MG63 (cell line): Measurements from ENCODE around the gene IFNL4. TPM values are rescaled to one million over a fixed set of nuclear protein-coding genes. Genes with fewer than 3 reads are reported as not detected.
"Not testable (repeated sequence)": the region's sequence is repeated elsewhere in the genome, so short reads cannot be mapped to it uniquely, and the experiment has no call there.

Experiments
- DNase-seq: peaks from one replicate; pipeline ENCODE4 v3.0.0-alpha.2; 2020
- H3K27me3 ChIP-seq: fragments of 250-450 bp; sonication (Bioruptor Pico); 2 replicates; pipeline ENCODE4 v1.5.1; 2020; ENCODE audit warnings: mild to moderate bottlenecking, moderate library complexity
- H3K36me3 ChIP-seq: fragments of 250-450 bp; sonication (Bioruptor Pico); 2 replicates; pipeline ENCODE4 v1.5.1; 2020; ENCODE audit warnings: mild to moderate bottlenecking, moderate library complexity
- H3K4me3 ChIP-seq: fragments of 250-450 bp; sonication (Bioruptor Pico); 2 replicates; pipeline ENCODE4 v1.5.1; 2020; ENCODE audit warnings: mild to moderate bottlenecking, moderate library complexity
- H3K9me3 ChIP-seq: fragments of 250-450 bp; sonication (Bioruptor Pico); 2 replicates; pipeline ENCODE4 v1.5.1; 2020; ENCODE audit warnings: mild to moderate bottlenecking, moderate library complexity
- total RNA-seq: library from RNA; depleted of rRNA; stranded (reverse); fragments of >200 nt; shearing (Covaris generic); gene quantifications from 2 replicates; pipeline ENCODE4 v1.2.3, GENCODE V29; 2014; ENCODE audit warnings: low replicate concordance

The IFNL4 gene
- total RNA-seq, 1 experiment from 2014 or later: not detected

- Histone ChIP-seq H3K9me3 (no peaks in the 10 kb centered on the region), H3K4me3 (no peak overlapping the region), H3K27me3 (peaks cover 27% of the 10 kb centered on the region), H3K36me3 (no peaks in the 10 kb centered on the region)
- no peak for DNase-seq
Measured at GRCh38 chr19:39264306-39265290, 15.9 kb upstream of the IFNL4 start.

DNA sequence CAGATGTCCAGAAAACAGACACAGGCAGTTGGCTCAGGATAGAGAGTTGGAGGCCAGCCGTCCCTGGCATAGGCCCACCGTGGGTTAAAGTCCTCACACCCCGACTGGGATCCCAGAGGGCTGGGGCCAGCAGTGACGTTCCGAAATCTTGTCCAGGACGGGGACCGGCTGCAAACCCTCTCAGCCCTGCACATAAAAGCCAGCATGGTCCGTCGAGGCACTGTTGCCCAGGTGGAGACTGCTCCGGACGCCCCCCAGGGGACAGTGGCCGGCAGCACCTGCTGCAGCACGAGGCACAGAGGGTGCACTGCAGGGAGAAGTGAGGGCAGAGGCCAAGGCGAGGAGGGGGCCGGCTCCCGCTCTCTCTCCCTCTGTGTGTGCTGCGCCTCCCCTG lies 15.3 kb upstream of the IFNL4 start:
- Histone ChIP-seq H3K36me3 (no peaks in the 10 kb centered on the region), H3K4me3 (no peak overlapping the region), H3K9me3 (no peaks in the 10 kb centered on the region), H3K27me3 (peaks cover 27% of the 10 kb centered on the region)
- no peak for DNase-seq

- Histone ChIP-seq H3K4me3 (no peak overlapping the region), H3K27me3 (peaks cover 27% of the 10 kb centered on the region), H3K9me3 (no peaks in the 10 kb centered on the region), H3K36me3 (no peaks in the 10 kb centered on the region)
- DNase-seq: no peak
Measured at GRCh38 chr19:39262496-39262895, 13.8 kb upstream of the IFNL4 start.

DNA sequence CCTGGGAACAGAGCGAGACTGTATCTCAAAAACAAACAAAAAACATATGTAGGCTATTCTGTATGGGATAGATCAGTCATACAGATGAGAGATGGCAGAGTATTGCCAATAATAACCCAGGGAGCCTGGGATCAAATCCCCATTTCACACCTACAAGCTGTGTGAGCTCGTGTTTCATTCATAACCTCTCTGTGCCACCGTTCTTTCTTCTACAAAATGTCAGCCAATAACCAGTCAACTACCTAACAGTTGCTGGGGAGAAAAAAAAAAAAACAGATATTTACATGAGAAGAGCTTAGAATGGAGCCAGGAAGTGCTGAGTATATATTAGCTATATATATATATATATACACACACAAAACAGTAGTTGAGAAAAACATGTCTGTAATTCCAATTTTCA lies 13.0 kb upstream of the IFNL4 start:
- Histone ChIP-seq H3K4me3 (no peak overlapping the region), H3K9me3 (no peaks in the 10 kb centered on the region), H3K36me3 (no peaks in the 10 kb centered on the region), H3K27me3 (peaks cover 27% of the 10 kb centered on the region)
- no peak for DNase-seq

DNA sequence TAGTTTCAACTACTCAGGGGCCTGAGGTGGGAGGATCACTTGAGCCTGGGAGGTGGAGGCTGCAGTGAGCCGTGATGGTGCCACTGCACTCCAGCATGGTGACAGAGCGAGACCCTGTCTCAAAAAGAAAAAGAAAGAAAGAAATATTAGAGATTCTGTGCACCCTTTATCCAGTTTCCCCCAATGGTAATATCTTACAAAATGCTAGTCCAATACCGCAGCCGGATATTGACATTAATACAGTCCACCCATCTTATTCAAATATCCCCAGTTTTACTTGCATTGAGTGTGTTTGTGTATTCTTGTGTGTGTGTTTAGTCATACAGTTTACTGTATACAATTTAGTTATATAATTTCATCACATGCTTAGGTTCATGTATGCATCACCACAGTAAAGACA lies 8.6 kb upstream of the IFNL4 start:
- Histone ChIP-seq H3K27me3 (peaks cover 8% of the 10 kb centered on the region; the same call in 1 of the 2 replicates), H3K4me3 (no peak overlapping the region), H3K36me3 (no peaks in the 10 kb centered on the region), H3K9me3 (no peaks in the 10 kb centered on the region)
- DNase-seq: no peak

DNA sequence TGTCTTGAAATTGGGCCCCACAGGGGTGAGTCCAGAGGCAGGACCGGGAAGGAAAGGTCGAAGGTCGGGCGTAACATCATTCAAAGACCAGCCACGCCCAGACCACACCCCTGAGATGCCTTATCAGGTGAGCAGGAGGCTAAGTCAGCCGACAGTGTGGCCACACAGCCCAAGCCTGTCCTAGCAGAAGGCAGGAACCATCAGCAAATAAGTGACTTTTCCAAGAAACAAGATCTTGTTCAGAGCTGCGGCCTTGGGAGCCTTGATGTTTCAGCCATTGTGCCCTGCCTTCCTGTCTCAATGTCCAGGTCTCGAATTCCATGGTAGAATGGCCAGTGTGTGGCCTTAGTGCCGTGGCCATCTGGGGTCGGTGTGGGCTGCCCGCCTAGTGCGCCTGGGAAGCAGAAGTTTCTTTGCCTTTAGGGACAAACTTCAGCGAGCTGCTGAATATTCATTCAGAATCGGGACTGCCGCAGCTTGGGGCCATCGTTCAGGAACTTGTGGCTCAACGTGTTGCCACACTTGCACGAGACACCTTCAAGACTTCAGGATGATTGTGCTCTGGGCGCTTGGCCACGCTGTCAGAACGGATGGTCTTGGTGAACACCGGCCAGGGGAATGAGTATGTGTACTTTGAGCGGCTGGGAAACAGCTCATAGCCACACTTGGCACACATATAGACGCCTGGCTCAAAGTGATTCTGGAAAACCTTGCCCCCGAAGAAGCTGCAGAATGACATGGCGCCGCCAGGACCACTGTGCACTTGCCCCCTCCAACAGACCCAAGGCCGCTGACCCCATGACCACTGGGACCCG lies 6.1 kb upstream of the IFNL4 start:
- peak; percentile 77 for DNase-seq
- Histone ChIP-seq H3K4me3 (no peak overlapping the region), H3K36me3 (no peaks in the 10 kb centered on the region), H3K9me3 (no peaks in the 10 kb centered on the region), H3K27me3 (peaks cover 2% of the 10 kb centered on the region; the same call in 1 of the 2 replicates)

- no peaks in the 10 kb centered on the region for H3K36me3 ChIP-seq
- no peak overlapping the region for H3K4me3 ChIP-seq
- H3K9me3 ChIP-seq: no peaks in the 10 kb centered on the region
- peaks cover 4% of the 10 kb centered on the region; the same call in 1 of the 2 replicates for H3K27me3 ChIP-seq
- no peak for DNase-seq
Measured at GRCh38 chr19:39253374-39254149, 4.9 kb upstream of the IFNL4 start.

GRCh38 chr19:39252458-39252857 lies 3.8 kb upstream of the IFNL4 start:
- Histone ChIP-seq H3K36me3 (no peaks in the 10 kb centered on the region), H3K9me3 (no peaks in the 10 kb centered on the region), H3K4me3 (no peak overlapping the region), H3K27me3 (peaks cover 4% of the 10 kb centered on the region; the same call in 1 of the 2 replicates)
- DNase-seq: no peak

DNA sequence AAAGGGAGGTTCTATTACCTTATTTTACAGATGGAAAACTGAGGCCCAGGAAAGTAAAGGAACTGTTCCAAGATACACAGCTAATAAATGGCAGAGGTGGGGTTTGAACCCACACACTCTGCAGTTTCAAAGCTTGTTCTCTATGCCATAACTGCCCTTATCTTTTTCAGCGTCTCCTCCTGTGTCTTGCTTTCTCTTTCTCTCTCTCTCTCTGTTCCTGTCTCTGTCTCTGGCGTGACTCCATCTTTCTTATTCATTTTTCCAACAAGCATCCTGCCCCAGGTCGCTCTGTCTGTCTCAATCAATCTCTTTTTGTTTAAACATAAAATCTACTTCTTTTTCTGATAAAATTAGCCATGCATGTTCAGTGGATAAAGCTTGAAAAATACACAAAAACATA lies 3.2 kb upstream of the IFNL4 start:
- H3K4me3 ChIP-seq: no peak overlapping the region
- peaks cover 4% of the 10 kb centered on the region; the same call in 1 of the 2 replicates for H3K27me3 ChIP-seq
- H3K9me3 ChIP-seq: no peaks in the 10 kb centered on the region
- no peaks in the 10 kb centered on the region for H3K36me3 ChIP-seq
- no peak for DNase-seq

GRCh38 chr19:39251081-39251480 lies 2.4 kb upstream of the IFNL4 start:
- no peaks in the 10 kb centered on the region for H3K9me3 ChIP-seq
- no peak overlapping the region for H3K4me3 ChIP-seq
- no peaks in the 10 kb centered on the region for H3K36me3 ChIP-seq
- no peak for DNase-seq
- peaks cover 4% of the 10 kb centered on the region; the same call in 1 of the 2 replicates for H3K27me3 ChIP-seq

GRCh38 chr19:39247701-39248664 lies 673 bp downstream of the IFNL4 start:
- Histone ChIP-seq H3K4me3 (no peak overlapping the region), H3K27me3 (peaks cover 2% of the 10 kb centered on the region; the same call in 1 of the 2 replicates), H3K36me3 (no peaks in the 10 kb centered on the region), H3K9me3 (no peaks in the 10 kb centered on the region)
- DNase-seq: no peak

GRCh38 chr19:39246951-39247669 lies 1.5 kb downstream of the IFNL4 start:
- DNase-seq: no peak
- Histone ChIP-seq H3K27me3 (peaks cover 2% of the 10 kb centered on the region; the same call in 1 of the 2 replicates), H3K9me3 (no peaks in the 10 kb centered on the region), H3K36me3 (no peaks in the 10 kb centered on the region), H3K4me3 (no peak overlapping the region)

- H3K4me3 ChIP-seq, DNase-seq, H3K9me3 ChIP-seq, H3K27me3 ChIP-seq, H3K36me3 ChIP-seq: not testable (repeated sequence)
Measured at GRCh38 chr19:39245166-39245565, 3.5 kb downstream of the IFNL4 start.

GRCh38 chr19:39244410-39245100 lies 4.1 kb downstream of the IFNL4 start, which contains the start of gene IFNL3:
IFNL3 (minus strand) TSS chr19:39245006; CDS start chr19:39244967, 39 bp downstream.
- H3K27me3 ChIP-seq, DNase-seq, H3K9me3 ChIP-seq, H3K4me3 ChIP-seq, H3K36me3 ChIP-seq: not testable (repeated sequence)
